ENCODE data around the gene CLEC4F.
"Not testable (repeated sequence)": the region's sequence is repeated elsewhere in the genome, so short reads cannot be mapped to it uniquely, and the experiment has no call there.

Gene CLEC4F

DNA sequence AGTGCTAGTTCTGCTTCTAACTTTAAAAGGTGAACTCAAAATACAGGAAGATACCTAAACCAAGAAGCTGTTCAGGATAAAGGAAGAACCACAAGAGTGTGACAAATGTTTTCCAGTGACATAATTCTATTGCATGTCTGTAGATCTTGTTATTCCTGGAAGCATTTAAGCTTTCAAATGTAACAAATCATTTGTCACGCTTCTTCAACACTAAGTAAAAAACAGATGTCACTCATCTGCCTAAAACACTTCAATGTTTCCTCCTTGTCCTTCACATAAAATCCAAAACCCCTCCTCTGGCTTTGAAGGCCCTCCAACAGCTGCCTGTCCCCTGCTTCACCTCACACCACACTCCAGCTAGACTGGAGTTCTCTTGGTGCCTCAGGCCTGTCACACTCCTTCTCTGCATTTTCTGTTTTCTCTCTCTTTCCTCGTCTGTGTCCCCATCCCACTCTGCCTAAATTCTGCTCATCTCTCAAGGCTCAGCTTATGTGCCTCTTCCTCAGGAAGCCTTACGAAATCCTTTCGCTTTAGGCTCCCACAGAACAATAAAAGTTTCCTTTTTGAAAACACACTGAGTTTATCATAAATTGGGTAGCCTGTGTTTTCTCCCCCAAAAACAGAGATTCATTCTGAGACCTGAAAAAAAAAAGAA lies 6.4 kb upstream of the CLEC4F start:
- DNase-seq (ENCODE audit: low spot score) = no peak

- DNase-seq (ENCODE audit: low spot score) = no peak
Observed at GRCh38 chr2:70823249-70823648, 2.9 kb upstream of the CLEC4F start.

DNA sequence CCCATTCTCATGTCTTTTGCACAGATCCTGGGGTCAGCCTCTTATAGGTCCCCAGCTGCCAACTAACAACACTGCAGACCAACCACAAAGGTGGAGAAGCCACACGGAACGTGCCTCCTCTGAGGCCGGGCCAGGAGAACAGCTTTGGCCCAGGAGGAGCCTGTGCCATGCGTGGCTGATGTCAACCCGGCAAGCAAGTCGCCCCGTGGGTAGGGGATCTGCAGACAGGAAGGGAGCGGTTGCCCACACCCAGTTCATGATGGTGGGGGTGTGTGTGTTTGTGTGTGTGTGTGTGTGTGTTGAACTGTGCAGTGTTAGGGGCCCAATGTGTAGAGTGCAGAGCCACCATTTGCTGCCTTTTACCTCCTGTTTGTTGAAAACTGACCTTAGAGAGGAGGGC lies 2.4 kb upstream of the CLEC4F start:
- no peak for DNase-seq (ENCODE audit: low spot score)

GRCh38 chr2:70817284-70817954 lies 3.0 kb downstream of the CLEC4F start:
- no peak for DNase-seq (ENCODE audit: low spot score)

GRCh38 chr2:70816726-70817125 lies 3.7 kb downstream of the CLEC4F start:
- no peak for DNase-seq (ENCODE audit: low spot score)

- no peak for DNase-seq (ENCODE audit: low spot score)
Observed at GRCh38 chr2:70808983-70809958, 11.1 kb downstream of the CLEC4F start.

DNA sequence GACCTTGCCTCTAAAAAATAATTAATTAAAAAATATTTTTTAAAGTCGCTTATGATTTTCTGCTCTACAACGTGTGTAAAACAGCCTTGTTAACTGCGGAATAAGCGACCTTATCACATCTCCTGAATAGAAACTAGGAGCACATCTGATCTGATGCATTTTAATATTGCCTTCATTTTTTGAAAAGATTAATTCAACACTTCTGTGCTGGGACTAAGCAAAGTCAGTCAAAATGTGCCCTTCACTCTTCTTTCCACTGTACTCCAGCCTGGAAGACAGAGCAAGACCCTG lies 12.6 kb downstream of the CLEC4F start:
- DNase-seq (ENCODE audit: low spot score) = no peak

DNA sequence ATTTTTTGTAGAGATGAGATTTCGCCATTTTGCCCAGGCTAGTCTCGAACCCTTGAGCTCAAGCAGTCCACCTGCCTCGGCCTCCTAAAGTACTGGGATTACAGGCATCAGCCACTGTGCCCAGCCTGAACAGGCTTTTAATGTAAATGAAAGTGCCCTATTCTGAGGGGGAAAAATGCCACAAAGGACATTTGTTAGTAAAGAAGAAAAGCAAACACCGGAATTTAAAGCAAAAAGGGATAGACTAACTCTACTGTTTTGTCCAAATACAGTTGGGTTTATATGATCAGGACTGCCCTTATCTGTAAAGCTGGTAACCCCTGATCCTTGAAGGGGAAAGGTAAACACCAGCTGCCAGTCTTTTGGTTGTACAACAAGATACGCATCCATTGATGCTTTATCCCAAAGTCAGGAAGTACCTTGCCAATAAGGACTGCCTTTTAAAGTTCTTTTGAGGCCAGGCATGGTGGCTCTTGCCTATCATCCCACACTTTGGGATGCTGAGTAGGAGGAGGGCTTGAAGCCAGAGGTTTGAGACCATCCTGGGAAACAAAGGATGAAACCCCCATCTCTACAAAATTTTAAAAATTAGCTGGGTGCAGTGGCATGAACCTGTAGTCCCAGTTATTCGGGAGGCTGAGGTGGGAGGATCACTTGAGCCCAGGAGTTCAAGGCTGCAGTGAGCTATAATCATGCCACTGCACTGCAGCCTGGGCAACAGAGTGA lies 13.1 kb downstream of the CLEC4F start:
- no peak for DNase-seq (ENCODE audit: low spot score)

DNA sequence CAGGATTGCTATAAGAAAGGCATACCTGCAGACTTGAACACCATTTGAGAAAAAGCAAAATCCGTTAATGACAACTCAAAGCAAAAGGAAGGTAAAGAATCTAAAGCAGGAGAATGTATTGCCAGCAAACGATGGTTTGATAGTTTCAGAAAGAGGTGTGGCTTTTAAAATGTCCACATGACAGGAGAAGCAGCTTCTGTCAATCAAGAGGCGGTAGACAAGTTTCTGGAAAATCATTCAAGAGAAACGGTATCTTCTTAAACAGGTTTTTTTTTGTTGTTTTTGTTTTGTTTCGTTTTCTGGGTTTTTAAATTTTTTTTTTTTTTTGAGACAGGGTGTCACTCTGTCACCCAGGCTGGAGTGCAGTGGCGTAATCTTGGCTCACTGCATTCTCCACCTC lies 13.8 kb downstream of the CLEC4F start:
- no peak for DNase-seq (ENCODE audit: low spot score)

- no peak for DNase-seq (ENCODE audit: low spot score)
Observed at GRCh38 chr2:70806013-70806412, 14.4 kb downstream of the CLEC4F start.

- no peak for DNase-seq (ENCODE audit: low spot score)
Observed at GRCh38 chr2:70801607-70802263, 18.7 kb downstream of the CLEC4F start.

DNA sequence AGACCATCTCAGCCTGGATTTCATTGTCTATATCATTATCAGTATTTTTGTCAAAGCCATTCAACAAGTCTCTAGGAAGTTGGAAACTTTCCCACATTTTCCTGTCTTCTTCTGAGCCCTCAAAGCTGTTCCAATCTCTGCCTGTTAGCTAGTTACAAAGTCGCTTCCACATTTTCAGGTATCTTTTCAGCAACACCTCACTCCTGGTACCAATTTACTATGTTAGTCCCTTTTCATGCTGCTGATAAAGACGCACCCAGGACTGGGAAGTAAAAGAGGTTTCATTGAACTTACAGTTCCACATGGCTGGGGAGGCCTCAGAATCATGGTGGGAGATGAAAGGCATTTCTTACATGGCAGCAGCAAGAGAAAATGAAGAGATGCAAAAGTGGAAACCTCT lies 20.7 kb downstream of the CLEC4F start:
- no peak for DNase-seq (ENCODE audit: low spot score)

DNA sequence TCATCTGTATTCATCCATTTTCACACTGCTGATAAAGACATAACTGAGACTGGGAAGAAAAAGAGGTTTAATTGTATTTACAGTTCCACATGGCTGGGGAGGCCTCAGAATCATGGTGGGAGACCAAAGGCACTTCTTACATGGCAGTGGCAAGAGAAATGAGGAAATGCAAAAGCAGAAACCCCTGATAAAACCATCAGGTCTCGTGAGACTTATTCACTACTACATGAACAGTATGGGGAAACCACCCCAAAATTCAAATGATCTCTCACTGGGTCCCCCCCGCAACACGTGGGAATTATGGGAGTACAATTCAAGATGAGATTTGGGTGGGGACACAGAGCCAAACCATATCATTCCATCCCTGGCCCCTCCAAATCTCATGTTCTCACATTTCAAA lies 22.4 kb downstream of the CLEC4F start:
- DNase-seq (ENCODE audit: low spot score) = not testable (repeated sequence)

DNA sequence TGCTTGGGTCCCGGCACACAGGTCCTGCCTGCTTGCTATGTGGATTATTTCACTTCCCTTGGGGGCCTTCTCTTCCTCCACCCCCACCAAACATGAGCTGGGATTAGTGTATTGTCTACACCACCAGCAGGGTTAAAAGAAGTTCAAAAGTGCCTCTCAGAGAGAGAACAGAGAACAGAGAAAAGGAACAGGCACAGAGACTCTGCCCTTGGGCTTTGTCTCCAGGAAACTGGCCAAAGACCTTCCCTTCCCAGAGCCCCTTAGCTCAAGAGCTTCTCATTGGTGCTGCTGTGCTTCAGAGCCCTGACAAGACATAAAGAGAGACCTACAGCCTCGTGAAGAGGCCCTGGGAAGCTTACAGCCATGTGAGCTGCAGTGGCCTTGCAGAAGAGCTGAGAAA lies 22.9 kb downstream of the CLEC4F start:
- DNase-seq (ENCODE audit: low spot score) = peak; percentile 8

DNA sequence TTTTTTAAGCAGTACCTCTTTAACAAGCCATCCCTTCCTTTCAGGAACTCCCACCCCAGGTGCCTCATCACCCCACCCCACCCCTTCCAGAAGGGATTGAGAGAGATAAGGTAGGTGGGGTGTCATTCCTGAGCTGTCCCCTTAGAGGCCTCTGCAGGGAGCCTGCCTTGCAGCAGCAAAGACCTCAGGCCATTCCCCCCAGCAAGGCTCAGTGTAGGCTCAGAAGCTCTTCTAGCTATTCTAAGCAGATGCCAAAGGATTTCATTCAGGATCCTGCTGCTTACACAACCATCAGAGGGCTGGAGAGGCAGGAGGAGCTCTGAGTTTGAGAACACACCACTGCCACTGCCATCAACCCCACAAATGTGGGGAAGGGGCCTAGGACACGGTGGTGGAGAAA lies 24.1 kb downstream of the CLEC4F start:
- DNase-seq (ENCODE audit: low spot score) = no peak

GRCh38 chr2:70795164-70795995 lies 25.0 kb downstream of the CLEC4F start:
- DNase-seq (ENCODE audit: low spot score) = no peak

DNA sequence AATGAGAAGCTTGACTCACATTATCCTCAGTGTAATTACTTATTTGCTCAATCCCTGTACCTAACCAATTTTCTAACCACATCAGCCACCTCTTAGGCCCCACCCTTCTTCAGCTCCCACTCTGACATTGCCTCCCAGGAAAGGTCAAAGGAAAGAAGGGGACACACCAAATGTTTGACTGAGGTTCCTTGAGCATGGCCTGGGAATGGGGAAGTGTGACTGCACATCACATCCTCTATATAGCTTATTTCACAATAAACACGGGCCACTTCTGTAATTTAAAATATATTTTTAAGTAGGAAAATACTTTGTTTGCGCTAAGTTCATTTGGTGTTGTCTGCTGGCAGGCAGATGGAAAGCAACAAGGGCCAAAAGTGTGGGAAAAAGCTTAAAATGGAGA lies 26.9 kb downstream of the CLEC4F start:
- DNase-seq (ENCODE audit: low spot score) = no peak

GRCh38 chr2:70790136-70790828 lies 30.1 kb downstream of the CLEC4F start, which contains the start of gene FIGLA:
Gene FIGLA (minus strand): TSS chr2:70790643. CDS start chr2:70790638, 5 bp downstream.
- DNase-seq (ENCODE audit: low spot score) = no peak

DNA sequence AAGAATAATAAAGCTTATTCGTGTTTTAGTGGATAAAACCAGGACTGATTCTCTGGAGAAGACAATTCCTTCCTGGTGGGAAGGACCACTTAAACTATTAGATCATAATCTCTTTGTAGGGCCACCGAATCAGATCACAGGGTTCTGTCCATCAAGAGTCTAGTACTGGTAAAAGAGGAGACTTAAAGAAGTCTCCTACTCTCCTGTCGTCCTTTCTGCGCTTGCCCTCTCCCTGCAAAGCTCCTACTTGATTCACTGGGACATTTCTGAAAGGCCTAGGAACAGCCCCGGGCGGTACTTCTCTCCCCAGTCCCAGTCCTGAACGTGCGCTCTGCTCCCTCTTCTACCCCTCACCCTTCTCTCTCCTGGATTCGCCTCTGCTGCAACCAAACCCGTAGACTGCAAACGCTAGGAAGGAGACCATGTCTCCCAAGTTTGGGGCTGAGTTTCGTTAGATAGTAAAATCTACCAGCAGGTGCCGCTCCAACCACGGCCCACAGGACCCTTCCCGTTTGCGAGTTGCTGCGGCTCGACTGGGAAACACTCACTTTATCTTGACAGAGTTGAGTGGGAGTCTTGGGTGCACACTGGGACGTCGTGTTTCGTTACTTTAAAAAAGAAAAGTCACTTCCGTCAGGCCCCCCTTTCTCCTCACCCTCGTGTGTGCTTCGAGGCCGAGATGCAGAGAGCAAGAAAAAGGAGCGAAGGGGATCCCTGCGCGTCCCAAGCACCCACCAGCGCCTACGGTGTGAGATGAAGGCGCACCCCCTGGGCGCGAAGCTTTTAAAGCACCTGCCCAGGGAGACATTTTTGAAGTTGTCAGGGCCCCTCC lies 30.9 kb downstream of the CLEC4F start:
- DNase-seq (ENCODE audit: low spot score) = peak; percentile 79
